Loucy (cell line): ENCODE data around the gene FAM222B.
"Not testable (repeated sequence)": the region's sequence is repeated elsewhere in the genome, so short reads cannot be mapped to it uniquely, and the experiment has no call there.

Source experiments
- EZH2phosphoT487 ChIP-seq: fragments of 200-600 bp; IDR thresholded peaks from 2 replicates; pipeline ENCODE4 v1.6.1; 2018; ENCODE audit warnings: antibody characterized with exemption, mild to moderate bottlenecking, moderate library complexity, borderline replicate concordance
- TF ChIP-seq, protein P1 (sequence below): fragments of 200-600 bp; sonication (generic); conservative IDR thresholded peaks from 2 replicates; pipeline ENCODE4 v1.5.1; 2014; ENCODE audit warnings: mild to moderate bottlenecking, antibody characterized with exemption, low read length

DNA sequence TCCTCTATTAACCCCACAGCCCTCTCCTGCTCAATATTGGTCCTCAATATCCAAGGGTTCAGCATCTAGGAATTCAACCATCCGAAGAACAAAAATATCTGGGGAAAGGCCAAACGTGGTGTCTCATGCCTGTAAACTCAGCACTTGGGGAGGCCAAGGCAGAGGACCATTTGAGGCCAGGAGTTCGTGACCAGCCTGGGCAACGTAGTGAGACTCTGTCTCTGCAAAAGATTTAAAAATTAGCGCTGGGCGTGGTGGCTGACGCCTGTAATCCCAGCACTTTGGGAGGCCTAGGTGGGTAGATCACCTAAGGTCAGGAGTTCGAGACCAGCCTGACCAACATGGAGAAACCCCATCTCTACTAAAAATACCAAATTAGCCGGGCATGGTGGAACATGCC lies 4.1 kb upstream of the FAM222B start:
- TF ChIP-seq, protein P1, sequence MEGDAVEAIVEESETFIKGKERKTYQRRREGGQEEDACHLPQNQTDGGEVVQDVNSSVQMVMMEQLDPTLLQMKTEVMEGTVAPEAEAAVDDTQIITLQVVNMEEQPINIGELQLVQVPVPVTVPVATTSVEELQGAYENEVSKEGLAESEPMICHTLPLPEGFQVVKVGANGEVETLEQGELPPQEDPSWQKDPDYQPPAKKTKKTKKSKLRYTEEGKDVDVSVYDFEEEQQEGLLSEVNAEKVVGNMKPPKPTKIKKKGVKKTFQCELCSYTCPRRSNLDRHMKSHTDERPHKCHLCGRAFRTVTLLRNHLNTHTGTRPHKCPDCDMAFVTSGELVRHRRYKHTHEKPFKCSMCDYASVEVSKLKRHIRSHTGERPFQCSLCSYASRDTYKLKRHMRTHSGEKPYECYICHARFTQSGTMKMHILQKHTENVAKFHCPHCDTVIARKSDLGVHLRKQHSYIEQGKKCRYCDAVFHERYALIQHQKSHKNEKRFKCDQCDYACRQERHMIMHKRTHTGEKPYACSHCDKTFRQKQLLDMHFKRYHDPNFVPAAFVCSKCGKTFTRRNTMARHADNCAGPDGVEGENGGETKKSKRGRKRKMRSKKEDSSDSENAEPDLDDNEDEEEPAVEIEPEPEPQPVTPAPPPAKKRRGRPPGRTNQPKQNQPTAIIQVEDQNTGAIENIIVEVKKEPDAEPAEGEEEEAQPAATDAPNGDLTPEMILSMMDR, result not testable (repeated sequence)
- not testable (repeated sequence) for TF ChIP-seq EZH2phosphoT487
